NCI-H774 (cell line): ENCODE data around the gene AICDA.
"Not testable (repeated sequence)": the region's sequence is repeated elsewhere in the genome, so short reads cannot be mapped to it uniquely, and the experiment has no call there.

Experiments used
- DNase-seq: peaks from one replicate; lab custom pipeline; 2025; lab: John Stamatoyannopoulos, UW

The AICDA gene

DNA sequence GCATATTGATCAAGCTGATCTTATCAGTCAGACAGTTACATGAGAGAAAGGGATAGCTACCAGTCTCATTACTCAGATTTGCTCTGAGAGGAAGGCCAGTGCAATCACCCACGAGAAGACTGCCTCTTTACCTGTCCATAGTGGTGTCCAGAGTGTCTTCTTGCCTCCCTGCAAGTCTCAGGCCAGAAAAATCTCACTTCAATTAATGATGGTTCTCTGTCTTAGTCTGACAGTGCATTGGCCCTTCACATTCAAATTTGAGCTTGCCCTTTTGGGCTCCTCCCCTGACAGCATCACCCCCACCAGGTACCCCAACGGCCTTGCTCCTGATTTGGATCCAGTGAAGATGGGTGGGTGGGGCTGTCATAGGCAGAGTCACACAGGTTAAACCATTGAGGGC, at the start of gene AICDA:
Gene AICDA, minus strand, starts transcription at position 231 of the 400 bp plus-strand sequence. Its CDS starts 92 bp downstream, at position 139.
- no peak for DNase-seq

DNA sequence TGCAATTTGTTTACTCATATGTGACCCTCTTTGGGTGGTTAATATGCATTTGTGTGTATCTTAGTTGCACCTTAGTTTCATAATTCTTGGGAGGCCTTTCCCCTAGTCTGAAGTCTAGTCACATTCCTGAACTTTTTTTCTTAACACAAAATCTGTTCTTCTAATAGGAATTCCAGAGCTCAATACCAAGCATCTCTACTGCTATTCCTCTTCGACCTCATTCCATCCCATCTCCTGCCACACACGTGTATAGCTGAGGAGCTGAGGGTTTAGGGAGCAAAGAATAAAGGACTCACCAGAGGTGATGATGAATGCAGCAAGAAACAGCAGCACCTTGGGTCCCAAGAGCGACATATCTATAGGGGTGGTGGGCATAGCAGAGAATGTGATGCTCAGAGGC, 49.1 kb upstream of the AICDA start:
- DNase-seq = no peak

DNA sequence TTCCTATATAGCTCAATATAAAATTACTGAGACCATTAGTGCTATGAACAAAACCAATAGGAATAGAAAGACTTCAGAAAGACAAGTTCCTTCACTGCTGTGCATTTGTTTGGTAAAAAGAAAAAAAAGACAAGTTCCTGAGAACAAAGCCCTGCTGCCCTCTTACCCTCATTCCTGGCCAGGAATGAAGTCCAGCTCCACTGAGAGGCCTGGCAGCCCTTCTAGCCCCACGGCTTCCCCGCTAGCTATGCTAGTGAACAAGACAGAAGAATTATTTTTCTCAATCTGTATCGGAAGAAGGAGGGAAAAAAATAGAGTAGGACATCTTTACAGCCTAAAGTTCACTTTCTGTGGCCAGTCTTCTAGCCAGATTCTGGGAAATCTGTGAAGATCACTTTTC, 48.4 kb upstream of the AICDA start:
- no peak for DNase-seq

DNA sequence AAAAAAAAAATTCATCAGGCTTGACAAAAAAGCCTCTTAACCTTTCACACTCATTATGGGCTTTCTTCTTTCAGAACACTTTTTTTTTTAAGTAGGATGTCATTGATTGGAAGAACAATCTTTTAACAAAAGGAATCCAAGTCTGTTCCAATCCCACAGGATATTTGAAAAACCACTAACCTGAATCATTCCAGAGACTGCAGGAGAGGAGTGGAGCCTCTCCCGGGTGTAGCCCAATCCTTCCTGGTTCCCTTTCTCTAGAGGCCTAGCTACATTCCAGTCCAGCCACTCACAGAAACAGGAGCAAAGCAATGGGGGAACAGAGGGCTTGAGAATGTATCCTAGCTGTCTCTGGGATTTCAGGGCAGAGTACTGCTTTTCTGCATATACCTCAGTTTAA, 45.7 kb upstream of the AICDA start:
- no peak for DNase-seq

DNA sequence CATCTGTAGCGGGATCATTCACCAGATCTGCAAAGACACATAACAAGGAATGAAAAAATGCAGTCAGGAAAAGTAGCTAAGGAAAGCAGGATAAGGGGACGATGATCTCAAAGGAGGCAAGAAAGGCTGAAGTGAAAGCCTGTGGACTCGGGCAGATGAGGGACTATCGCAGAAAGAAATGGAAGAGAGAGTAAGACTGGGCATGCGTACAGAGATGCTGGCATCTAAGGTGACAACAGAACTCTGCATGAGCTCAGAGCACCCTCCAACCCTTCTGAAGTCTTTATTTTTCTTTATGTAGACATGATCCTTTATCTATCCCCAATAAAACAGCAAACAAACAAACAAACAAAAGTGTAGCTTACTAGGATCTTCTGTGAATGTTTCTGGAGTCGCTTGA, 42.8 kb upstream of the AICDA start:
- no peak for DNase-seq

DNA sequence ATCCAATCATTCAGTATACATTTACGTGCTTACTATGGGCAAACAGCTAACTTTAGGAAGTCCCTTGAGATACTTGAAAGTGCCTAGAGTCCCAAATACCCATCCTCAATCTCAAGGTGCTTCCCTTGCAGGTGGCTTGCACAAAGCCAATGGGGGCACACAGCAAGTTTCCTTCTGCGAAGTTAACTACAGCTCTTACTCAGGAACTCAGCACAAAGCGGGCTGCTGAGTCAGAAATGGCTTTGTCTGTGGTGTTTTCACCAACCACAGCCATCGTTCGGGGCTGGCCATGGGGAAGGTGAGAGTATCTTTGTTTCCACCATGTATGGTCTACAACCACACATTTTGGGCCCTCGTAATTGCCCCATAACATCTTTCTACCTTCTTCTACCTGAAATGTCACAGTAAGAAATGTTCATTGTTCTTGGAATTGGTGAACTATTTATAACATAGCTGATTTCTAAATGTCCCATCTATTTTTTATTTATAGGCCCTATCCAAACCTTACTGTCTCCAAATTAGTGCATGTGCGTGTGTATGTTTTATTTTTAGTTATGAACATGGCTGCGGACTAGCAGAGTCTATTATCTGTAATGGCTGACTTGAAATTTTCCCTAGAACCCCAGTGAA, 36.0 kb upstream of the AICDA start:
- no peak for DNase-seq

DNA sequence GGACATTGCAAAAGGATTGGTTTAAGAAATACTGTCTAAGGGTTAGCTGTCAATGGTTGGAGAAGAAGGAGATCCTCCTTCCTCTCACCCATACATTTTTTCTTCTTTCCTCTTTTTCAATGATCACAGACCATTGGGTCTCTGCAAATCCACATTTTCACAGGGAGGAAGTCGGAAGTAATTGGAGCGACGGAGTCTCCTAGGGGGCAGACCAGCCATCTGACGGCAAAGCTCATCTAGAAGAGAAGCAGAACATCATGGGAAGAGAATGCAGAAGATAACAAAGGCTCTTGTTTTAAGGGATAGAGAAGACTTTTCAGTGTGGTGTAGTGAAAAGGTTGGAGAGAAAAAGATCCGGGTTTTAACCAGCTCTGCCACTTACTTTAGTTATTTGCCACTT, 35.3 kb upstream of the AICDA start:
- DNase-seq = no peak

DNA sequence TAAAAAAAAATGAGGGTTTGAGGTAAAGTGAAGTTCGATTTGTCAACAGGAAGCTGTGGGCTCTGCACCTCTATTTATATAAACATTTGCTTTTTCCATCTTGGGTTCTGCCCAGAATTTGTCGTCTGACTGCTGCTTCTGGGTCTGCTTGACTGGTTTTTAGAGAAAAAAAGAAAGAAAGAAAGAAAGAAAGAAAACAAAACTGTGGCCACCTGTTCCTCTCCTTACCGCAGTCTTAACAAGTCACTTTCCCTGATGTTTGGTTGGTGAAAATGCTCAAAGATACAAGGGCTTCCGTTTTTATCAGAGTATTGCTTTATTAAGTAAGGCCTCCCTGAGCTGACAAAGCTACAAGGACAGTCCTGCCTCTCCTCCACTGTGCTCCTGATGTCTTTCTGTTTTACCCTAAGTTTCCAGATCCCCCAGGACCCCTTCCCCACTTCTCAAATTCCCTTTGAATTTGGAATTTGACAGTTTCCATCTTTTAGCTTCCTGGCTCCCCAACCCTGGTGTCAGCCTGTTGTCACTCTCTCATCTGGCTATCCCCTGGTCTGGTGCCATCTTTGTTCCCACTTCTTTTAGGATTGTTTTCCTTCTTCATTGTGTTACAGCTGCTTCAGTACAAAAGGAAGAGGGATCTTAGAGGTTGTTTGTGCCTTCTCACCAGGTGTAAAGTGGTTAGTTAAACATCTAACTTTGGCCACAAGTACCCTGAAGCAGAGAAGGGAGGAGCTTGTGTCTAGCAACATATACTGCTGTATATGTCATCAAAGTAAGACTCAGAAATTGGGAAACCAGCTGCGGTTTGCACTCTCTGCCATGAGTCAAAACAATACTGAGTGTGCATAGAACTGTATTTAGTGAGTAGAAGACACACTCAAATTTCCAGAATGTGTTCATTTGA, 31.9 kb upstream of the AICDA start:
- no peak for DNase-seq

DNA sequence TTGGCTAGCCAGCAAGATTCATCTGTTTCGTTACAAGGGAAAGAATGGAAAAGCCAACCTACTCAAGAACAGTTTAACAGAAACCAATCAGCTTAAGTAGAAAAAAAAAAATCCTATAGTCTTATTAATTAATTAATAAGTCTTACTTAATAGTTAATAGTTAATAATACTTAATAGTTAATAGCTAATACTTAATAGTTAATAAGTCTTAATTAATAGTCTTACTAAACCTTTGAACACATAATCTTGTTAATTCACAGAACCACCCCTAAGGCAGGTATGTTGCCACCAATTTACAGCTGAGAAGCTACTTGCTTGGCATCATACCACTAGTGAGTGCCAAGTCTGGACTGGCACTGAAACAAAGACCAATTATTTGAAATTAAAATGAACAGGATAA, 30.1 kb upstream of the AICDA start:
- no peak for DNase-seq

DNA sequence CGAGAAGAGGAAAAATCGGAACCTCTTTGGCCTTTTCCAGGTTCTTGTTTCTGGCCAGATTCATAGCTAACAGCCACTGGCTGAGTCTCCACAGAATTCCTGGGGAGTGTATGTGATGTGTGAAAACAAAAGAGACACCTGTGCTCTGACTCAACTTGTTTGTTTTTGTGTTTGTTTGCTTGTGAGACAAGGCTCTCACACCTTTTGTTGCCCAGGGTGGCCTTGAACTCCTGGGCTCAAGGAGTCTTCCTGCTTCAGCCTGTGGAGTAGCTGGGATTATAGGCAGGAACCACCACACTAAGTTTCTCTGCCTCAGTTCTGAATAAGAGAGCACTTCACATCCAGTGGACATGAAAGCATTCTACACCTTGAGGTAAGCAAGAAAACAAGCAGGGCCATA, 27.3 kb upstream of the AICDA start:
- DNase-seq = no peak

DNA sequence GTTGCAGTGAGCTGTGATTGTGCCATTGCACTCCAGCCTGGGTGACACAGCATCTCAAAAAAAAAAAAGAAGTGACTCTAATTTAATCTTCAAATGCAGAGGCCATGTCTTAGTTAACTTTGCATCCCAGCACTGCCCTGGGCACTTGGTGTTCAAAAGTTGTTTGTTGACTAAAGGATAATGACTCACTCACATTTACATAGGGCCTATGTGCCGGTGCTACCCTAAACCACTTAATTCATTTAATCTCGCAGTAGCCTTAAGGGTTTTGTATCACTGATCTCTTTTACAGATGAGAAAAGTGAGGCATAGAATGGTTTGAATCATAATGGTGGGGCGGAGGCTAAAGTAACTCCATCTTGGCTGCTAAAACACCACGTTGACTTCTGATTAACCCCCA, 26.3 kb upstream of the AICDA start:
- no peak for DNase-seq

DNA sequence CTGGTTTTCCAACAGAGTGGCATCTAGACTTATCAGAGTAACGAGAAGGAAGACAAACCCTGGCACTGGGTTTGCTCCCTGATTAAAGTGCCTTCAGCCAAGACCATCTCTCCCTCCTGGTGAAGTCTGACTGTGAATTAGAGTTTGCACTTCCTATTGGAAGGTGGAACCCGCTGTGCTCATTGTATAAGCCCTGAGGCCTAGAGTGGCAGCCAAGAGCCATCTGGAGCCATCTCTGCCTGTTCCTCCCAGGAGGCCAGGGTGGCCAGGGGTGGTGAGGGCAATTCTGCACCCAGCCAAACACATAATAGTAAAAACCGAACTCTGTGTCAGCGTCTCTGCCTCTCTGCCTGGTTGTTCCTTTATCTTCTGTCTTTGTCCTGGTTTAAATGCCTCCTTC, 25.0 kb upstream of the AICDA start:
- DNase-seq = no peak

DNA sequence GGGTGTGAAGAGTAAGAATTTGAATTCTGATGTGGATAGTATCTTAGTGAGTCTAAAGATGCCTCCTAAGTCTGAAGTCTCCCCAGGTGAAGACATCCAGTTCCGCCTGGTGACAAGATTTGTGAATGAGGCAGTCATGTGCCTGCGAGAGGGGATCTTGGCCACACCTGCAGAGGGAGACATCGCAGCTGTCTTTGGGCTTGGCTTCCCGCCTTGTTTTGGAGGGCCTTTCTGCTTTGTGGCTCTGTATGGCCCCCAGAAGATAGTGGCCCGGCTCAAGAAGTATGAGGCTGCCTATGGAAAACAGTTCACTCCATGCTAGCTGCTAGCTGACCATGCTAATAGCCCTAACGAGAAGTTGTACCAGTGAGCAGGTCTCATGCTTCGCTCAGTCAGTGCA, 24.6 kb upstream of the AICDA start:
- no peak for DNase-seq

DNA sequence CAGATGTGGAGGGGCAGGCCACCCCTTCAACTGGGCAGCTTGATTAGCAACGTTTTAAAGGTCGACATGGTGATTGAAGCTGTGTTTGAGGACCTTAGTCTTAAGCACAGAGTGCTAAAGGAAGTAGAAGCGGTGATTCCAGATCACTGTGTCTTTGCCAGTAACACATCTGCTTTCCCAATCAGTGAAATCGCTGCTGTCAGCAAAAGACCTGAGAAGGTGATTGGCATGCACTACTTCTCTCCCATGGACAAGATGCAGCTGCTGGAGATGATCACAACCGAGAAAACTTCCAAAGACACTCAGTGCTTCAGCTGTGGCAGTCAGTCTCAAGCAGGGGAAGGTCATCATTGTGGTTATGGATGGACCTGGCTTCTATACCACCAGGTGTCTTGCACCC, 23.9 kb upstream of the AICDA start:
- no peak for DNase-seq

DNA sequence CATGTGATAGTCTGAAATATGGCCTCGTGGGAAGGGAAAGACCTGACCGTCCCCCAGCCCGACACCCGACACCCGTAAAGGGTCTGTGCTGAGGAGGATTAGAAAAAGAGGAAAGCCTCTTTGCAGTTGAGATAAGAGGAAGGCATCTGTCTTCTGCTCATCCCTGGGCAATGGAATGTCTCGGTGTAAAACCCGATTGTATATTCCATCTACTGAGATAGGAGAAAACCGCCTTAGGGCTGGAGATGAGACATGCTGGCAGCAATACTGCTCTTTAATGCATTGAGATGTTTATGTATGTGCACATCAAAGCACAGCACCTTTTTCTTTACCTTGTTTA, 23.3 kb upstream of the AICDA start:
- not testable (repeated sequence) for DNase-seq

DNA sequence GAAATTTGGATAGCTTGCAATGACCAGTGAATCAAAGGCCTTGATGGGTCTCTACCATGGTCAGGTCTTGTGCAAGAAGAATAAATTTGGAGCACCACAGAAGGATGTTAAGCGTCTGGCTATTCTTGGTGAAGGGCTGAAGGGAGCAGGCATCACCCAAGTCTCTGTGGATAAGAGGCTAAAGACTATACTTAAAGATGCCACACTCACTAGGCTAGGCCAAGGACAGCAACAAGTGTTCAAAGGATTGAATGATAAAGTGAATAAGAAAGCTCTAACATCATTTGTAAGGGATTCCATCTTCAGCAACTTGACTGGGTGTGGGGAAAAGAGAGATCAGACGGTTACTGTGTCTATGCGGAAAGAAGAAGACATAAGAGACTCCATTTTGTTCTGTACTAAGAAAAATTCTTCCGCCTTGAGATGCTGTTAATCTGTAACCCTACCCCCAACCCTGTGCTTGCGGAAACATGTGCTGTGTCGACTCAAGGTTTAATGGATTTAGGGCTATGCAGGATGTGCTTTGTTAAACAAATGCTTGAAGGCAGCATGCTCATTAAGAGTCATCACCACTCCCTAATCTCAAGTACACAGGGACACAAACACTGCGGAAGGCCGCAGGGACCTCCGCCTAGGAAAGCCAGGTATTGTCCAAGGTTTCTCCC, 22.8 kb upstream of the AICDA start:
- not testable (repeated sequence) for DNase-seq

DNA sequence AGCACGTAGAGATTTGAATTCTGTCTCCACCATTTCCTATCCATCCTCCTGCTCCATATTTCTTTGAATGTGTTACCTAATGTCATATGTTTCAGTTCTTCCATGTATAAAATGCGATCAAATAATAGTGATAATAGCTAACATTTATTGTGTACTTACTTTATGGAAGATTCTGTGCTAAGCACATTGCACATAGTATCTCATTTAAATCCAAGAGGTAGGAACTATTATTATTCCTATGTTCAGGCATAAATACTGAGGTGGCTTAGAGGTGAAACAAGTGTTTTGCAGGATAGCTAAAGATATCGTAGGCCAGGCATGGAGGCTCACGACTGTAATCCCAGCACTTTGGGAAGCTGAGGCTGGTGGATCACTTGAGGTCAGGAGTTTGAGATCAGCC, 17.5 kb upstream of the AICDA start:
- DNase-seq = no peak

DNA sequence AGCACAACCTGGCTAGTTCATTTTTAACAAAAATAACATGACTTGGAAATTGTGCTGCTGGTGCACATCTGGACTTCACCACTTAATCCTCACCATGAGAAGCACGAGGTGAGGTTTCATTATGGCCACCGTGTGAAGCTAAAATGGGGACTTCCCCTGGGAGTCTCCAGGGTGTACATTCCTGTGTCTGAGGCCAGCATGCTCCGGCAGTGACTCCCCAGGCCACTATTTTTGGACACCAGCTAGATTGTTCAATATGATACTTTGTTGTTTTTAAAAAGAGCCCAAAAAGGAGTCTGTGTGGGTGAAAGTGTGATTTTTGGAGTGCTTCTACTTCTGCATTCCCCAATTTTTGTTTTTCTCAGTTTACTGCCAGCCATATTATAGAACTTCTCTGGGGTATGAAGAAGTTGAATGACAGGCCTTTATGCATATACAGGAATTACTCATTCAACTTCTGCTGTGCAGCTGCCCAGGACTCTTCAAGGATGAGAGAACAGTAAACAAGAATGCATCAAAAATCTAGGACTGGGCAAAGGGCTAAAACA, 16.9 kb upstream of the AICDA start:
- DNase-seq = no peak

DNA sequence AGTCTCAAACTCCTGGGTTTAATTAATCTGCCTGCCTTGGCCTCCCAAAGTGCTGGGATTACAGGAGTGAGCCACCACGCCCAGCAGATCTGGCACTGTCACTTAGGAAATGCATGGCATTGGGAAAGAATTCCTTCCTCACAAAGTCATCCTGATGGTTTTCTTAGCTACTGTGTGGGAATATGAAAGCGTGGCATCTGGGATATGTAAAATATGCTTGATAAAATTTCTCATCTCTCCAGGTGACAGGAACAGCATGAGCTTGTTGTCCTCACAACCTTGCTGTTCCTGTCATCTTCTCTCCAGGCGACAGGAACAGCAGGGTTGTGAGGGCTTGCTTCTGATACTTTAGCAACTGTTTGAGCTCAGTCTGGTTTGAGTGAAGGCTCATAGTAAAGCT, 16.1 kb upstream of the AICDA start:
- DNase-seq = no peak

DNA sequence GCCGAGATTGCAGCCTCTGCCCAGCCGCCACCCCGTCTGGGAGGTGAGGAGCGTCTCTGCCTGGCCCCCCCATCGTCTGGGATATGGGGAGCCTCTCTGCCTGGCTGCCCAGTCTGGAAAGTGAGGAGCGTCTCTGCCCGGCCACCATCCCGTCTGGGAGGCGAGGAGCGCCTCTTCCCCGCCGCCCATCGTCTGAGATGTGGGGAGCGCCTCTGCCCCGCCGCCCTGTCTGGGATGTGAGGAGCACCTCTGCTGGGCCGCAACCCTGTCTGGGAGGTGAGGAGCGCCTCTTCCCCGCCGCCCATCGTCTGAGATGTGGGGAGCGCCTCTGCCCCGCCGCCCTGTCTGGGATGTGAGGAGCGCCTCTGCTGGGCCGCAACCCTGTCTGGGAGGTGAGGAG, 12.1 kb upstream of the AICDA start:
- not testable (repeated sequence) for DNase-seq

DNA sequence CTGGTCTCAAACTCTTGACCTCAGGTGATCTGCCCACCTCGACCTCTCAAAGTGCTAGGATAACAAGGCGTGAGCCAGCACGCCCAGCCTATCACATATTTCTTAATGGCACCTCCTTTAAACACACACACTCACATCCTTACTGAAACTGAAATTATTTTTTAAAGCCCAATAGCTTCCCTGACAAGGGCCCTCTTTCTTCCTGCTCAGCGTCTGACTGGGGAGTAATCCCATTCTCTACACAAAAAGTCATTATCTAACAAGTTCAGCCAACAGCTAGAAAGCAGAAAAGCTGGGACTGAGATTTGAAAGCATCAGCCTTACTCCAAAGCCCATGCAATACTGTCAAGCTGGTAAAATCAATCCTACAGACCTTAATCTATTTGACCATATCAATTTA, 10.0 kb upstream of the AICDA start:
- DNase-seq = no peak

DNA sequence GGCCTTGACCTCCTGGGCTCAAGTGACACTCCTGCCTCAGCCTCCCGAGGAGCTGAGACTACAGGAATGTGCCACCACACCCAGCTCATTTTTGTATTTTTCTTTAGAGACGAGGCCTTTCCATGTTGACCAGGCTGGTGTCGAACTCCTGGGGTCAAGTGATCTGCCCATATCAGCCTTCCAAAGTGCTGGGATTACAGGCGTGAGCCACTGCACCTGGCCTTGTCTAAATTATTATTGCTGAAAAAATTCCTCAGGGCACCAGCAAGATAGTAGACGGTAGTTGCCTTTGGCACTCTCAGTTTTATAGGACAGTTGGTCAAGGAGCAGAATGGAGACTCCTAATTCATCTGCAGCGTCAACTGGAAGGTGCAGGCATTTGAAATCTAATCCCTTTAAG, 2.5 kb upstream of the AICDA start:
- DNase-seq = no peak

DNA sequence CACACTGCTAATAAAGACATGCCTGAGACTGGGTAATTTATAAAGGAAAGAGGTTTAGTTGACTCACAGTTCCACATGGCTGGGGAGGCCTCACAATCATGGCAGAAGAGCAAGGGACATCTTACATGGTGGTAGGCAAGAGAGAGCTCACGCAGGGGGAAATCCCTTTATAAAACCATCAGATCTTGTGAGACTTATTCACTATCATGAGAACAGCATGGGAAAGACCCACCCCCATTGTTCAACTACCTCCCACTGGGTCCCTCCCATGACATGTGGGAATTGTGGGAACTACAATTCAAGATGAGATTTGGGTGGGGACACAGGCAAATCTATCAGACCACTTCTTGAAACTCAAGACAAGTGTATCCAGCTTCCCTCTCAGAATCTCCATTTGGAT, 1.2 kb upstream of the AICDA start:
- not testable (repeated sequence) for DNase-seq
